B cell (primary cell): ENCODE measurements around the gene NRXN2. TPM values are rescaled to one million over a fixed set of nuclear protein-coding genes. Genes with fewer than 3 reads are reported as not detected.

ENCODE experiments used
- ATAC-seq: fragments of 200-7000 bp; cut with Tn5 transposase; one replicate; pipeline ENCODE4 v1.10.0; 2021; ENCODE audit warnings: low read depth, mild to moderate bottlenecking, moderate number of reproducible peaks, moderate library complexity
- CTCF ChIA-PET: fragments of 350-600 bp; sonication (Branson Sonifier 250); formaldehyde crosslinking; loops from one replicate; lab custom pipeline; 2021; ENCODE audit warnings: antibody characterized with exemption, inconsistent platforms; lab: Charles Lee
- POLR2A ChIA-PET: fragments of 350-600 bp; sonication (Branson Sonifier 250); formaldehyde crosslinking; loops from one replicate; lab custom pipeline; 2021; ENCODE audit warnings: antibody characterized with exemption; lab: Charles Lee
- DNase-seq: peaks from one replicate; pipeline ENCODE4 v3.0.0; 2013
- H2AFZ ChIP-seq: 2 replicates; pipeline ENCODE4 v1.6.1; 2012; ENCODE audit warnings: mild to moderate bottlenecking, low read depth, low read length; ENCODE audit not compliant: insufficient read depth, poor library complexity, severe bottlenecking
- H3K27ac ChIP-seq, 2 donors: 1 replicate in 1 of 2; 2 replicates in 1 of 2; pipeline ENCODE4 v1.5.1; 2012 to 2013; ENCODE audit warnings: low read length in 2 of 2, mild to moderate bottlenecking in 2 of 2, moderate library complexity in 1 of 2
- H3K27me3 ChIP-seq, 4 experiments: fragments of 200-600 bp in 1 of 4; sonication (generic) in 1 of 4; replicated peaks in 1 of 4; 1 replicate in 2 of 4; 2 replicates in 2 of 4; pipeline versions ENCODE4 v1.6.1 to v1.7.0; 2013 to 2016; ENCODE audit warnings: low read length in 3 of 4, mild to moderate bottlenecking in 2 of 4, mixed read lengths in 1 of 4, moderate library complexity in 1 of 4; ENCODE audit not compliant: insufficient read depth in 4 of 4, control insufficient read depth in 3 of 4; ENCODE audit errors: control extremely low read depth in 1 of 4
- H3K36me3 ChIP-seq, 2 experiments: replicated peaks in 1 of 2; 1 replicate in 1 of 2; 2 replicates in 1 of 2; pipeline versions ENCODE4 v1.6.1 to v1.7.1; 2013; ENCODE audit warnings: low read length in 1 of 2; ENCODE audit not compliant: insufficient read depth in 2 of 2, control insufficient read depth in 1 of 2; ENCODE audit errors: control extremely low read depth in 1 of 2, extremely low read depth in 1 of 2
- H3K4me1 ChIP-seq, 2 donors: fragments of 200-600 bp in 1 of 2; sonication (generic) in 1 of 2; 1 replicate in 1 of 2; 2 replicates in 1 of 2; pipeline versions ENCODE4 v1.5.1 to v1.6.1; 2013 to 2017; ENCODE audit warnings: low read length in 2 of 2; ENCODE audit not compliant: control insufficient read depth in 2 of 2, insufficient read depth in 2 of 2
- H3K4me2 ChIP-seq: replicated peaks from 2 replicates; pipeline ENCODE3; 2012; ENCODE audit warnings: mild to moderate bottlenecking, low read depth, low read length; ENCODE audit not compliant: poor library complexity, severe bottlenecking
- H3K4me3 ChIP-seq, 5 experiments: fragments of 200-600 bp in 1 of 5; sonication (generic) in 1 of 5; 1 replicate in 3 of 5; 2 replicates in 2 of 5; pipeline versions ENCODE4 v1.5.1 to v1.7.0; 2011 to 2016; ENCODE audit warnings: low read length in 4 of 5, mild to moderate bottlenecking in 4 of 5, low read depth in 2 of 5, control low read depth in 1 of 5, moderate library complexity in 1 of 5; ENCODE audit not compliant: insufficient read depth in 1 of 5; ENCODE audit errors: control extremely low read depth in 1 of 5, extremely low read depth in 1 of 5
- H3K79me2 ChIP-seq: fragments of 200-600 bp; sonication (generic); one replicate; pipeline ENCODE4 v1.6.0; 2016; ENCODE audit warnings: low read length; ENCODE audit not compliant: control insufficient read depth, insufficient read depth
- H3K9ac ChIP-seq: fragments of 200-600 bp; sonication (generic); 2 replicates; pipeline ENCODE4 v1.6.1; 2017; ENCODE audit warnings: mild to moderate bottlenecking, low read length, moderate library complexity
- H3K9me3 ChIP-seq, 3 donors: one replicate each; pipeline versions ENCODE4 v1.6.1 to v1.7.1; 2013; ENCODE audit warnings: low read length in 2 of 3; ENCODE audit not compliant: control insufficient read depth in 2 of 3, insufficient read depth in 1 of 3; ENCODE audit errors: control extremely low read depth in 1 of 3
- H4K20me1 ChIP-seq: 2 replicates; pipeline ENCODE4 v1.6.0; 2012; ENCODE audit warnings: mild to moderate bottlenecking, low read length; ENCODE audit not compliant: insufficient read depth, control insufficient read depth, poor library complexity, severe bottlenecking
- H3K27ac Mint-ChIP-seq: one replicate; pipeline ENCODE4 v1.8.0; 2021; ENCODE audit warnings: mixed read lengths
- H3K27me3 Mint-ChIP-seq: one replicate; pipeline ENCODE4 v1.8.0; 2021; ENCODE audit warnings: mixed read lengths
- H3K4me1 Mint-ChIP-seq: one replicate; pipeline ENCODE4 v1.8.0; 2021; ENCODE audit warnings: mixed read lengths
- H3K4me3 Mint-ChIP-seq: one replicate; pipeline ENCODE4 v1.8.0; 2021; ENCODE audit warnings: mixed read lengths
- H3K9me3 Mint-ChIP-seq: one replicate; pipeline ENCODE4 v1.8.0; 2022; ENCODE audit warnings: mixed read lengths; ENCODE audit not compliant: insufficient read depth
- CTCF ChIP-seq: fragments of 200-600 bp; IDR thresholded peaks from one replicate; pipeline ENCODE4 v1.8.0; 2022; ENCODE audit warnings: antibody characterized with exemption, mild to moderate bottlenecking
- EZH2 ChIP-seq: IDR thresholded peaks from 2 replicates; pipeline ENCODE4 v1.6.1; 2012; ENCODE audit warnings: borderline replicate concordance, low read depth, mild to moderate bottlenecking, moderate library complexity, low read length; ENCODE audit not compliant: insufficient read depth, poor library complexity, severe bottlenecking
- WGBS: methylation state at CpG from one replicate; pipeline ENCODE4 v1.1.5; 2013; ENCODE audit warnings: missing lambda C conversion rate; ENCODE audit not compliant: insufficient coverage; 5-methylcytosine and 5-hydroxymethylcytosine counted together
- intact Hi-C: fragments of 100-400 bp; cut with micrococcal nuclease; formaldehyde crosslinking; loops from one replicate; pipeline ENCODE4 v1.10.0; 2022
- polyA plus RNA-seq: library from polyadenylated mRNA; depleted of rRNA; stranded (reverse); fragments of >200 nt; gene quantifications from 2 replicates; pipeline ENCODE4 v1.2.3, GENCODE V29; 2012
- total RNA-seq, 2 donors: library from RNA; stranded (reverse); fragments of 120-200 nt in 1 of 2; gene quantifications; 1 replicate in 1 of 2; 2 replicates in 1 of 2; pipeline versions ENCODE4 v1.2.3 to v1.2.4, GENCODE V29; 2013 to 2022

NRXN2 gene
- total and polyA plus RNA-seq, 2 donors (not counting 1 experiment from before 2014, with no cell fraction given) = 0.01 to 0.52 TPM

GRCh38 chr11:64679846-64680245 lies 43.2 kb downstream of the NRXN2 start:
- Mint-ChIP-seq H3K4me1 (peaks cover 12% of the 10 kb centered on the region), H3K9me3 (no peaks in the 10 kb centered on the region), H3K4me3 (no peak overlapping the region), H3K27ac (no peak overlapping the region), H3K27me3 (peaks cover 31% of the 10 kb centered on the region)
- intact Hi-C loops = no loop called here
- 0% methylated on average over 1 of the region's 2 CpGs for WGBS
- ChIA-PET CTCF (interaction anchor here (0.8 kb wide), 1 partner anchor 551 kb away, joined by 4 read pairs; no protein-coding TSS in a partner anchor), POLR2A (interaction anchor here (0.6 to 1.0 kb wide), 2 partner anchors 23 to 340 kb away, joined by 3 read pairs; partner anchors contain the start of gene CCDC88B)
- Histone ChIP-seq H3K27me3 (peaks cover 0 to 24% (median 7%) of the 10 kb centered on the region in 4 experiments), H3K79me2 (no peaks in the 10 kb centered on the region), H3K36me3 (no peaks in the 10 kb centered on the region), H3K9me3 (peaks cover 0 to 10% (median 0%) of the 10 kb centered on the region in 3 donors), H3K9ac (no peak overlapping the region), H3K4me1 (peaks cover 12 to 14% of the 10 kb centered on the region in 2 donors), H3K27ac (no peak overlapping the region), H3K4me2 (no peak overlapping the region), H2AFZ (no peak overlapping the region), H4K20me1 (no peaks in the 10 kb centered on the region), H3K4me3 (no peak overlapping the region)
- DNase-seq = no peak
- no peak for ATAC-seq
- TF ChIP-seq CTCF (no peak), EZH2 (no peak)

GRCh38 chr11:64677441-64678023 lies 45.5 kb downstream of the NRXN2 start:
- intact Hi-C loops = no loop called here
- peaks cover 21% of the 10 kb centered on the region for H3K4me1 Mint-ChIP-seq
- Histone ChIP-seq H3K9me3 (peaks cover 0 to 10% (median 0%) of the 10 kb centered on the region in 3 donors), H2AFZ (no peak overlapping the region), H3K27me3 (peaks cover 0 to 24% (median 7%) of the 10 kb centered on the region in 4 experiments), H3K9ac (no peak overlapping the region), H3K36me3 (no peaks in the 10 kb centered on the region), H3K4me3 (no peak overlapping the region), H3K79me2 (no peaks in the 10 kb centered on the region), H4K20me1 (no peaks in the 10 kb centered on the region), H3K4me1 (peaks cover 15 to 21% of the 10 kb centered on the region in 2 donors), H3K4me2 (no peak overlapping the region), H3K27ac (no peak overlapping the region)
- DNase-seq = no peak
- ChIA-PET POLR2A (no interaction called here), CTCF (no interaction called here)
- no peak overlapping the region for H3K4me3 Mint-ChIP-seq
- WGBS = 86% methylated on average over 3 of the region's 6 CpGs
- H3K27me3 Mint-ChIP-seq = peaks cover 43% of the 10 kb centered on the region
- H3K27ac Mint-ChIP-seq = no peak overlapping the region
- H3K9me3 Mint-ChIP-seq = no peaks in the 10 kb centered on the region
- ATAC-seq = no peak
- TF ChIP-seq EZH2 (no peak), CTCF (no peak)
